Lower leg skin (tissue), 3 donors: ENCODE data around the gene PCNX4.

Source experiments
- CTCF ChIP-seq, 3 donors: fragments of 450-650 bp; IDR thresholded peaks; one replicate each; pipeline ENCODE4 v1.5.1; 2016; ENCODE audit warnings: antibody characterized with exemption in 3 of 3, mild to moderate bottlenecking in 3 of 3, moderate library complexity in 2 of 3
- POLR2A ChIP-seq, 2 donors: fragments of 450-650 bp; IDR thresholded peaks; one replicate each; pipeline ENCODE4 v1.6.1; 2016 to 2017; ENCODE audit warnings: antibody characterized with exemption in 2 of 2, mild to moderate bottlenecking in 1 of 2, moderate library complexity in 1 of 2

GRCh38 chr14:60183138-60183537, 91.4 kb downstream of the PCNX4 start:
- TF ChIP-seq CTCF (IDR thresholded peaks at IDR 0.05), result no peak
- TF ChIP-seq POLR2A (IDR thresholded peaks at IDR 0.05), result no peak
